Liver (tissue), 9 donors: ENCODE results near the gene HDAC6. TPM values are rescaled to one million over a fixed set of nuclear protein-coding genes. Genes with fewer than 3 reads are reported as not detected.
"Not testable (repeated sequence)": the region's sequence is repeated elsewhere in the genome, so short reads cannot be mapped to it uniquely, and the experiment has no call there.

Experiments used
- DNase-seq: peaks from one replicate; pipeline ENCODE4 v3.0.0-alpha.2; 2017; ENCODE audit warnings: low spot score
- H3K27ac ChIP-seq, 2 donors: one replicate each; pipeline ENCODE4 v1.7.0; 2013; ENCODE audit warnings: inconsistent platforms in 2 of 2, low read length in 2 of 2, control low read depth in 1 of 2, low read depth in 1 of 2, mild to moderate bottlenecking in 1 of 2
- H3K27me3 ChIP-seq, 4 donors: one replicate each; pipeline versions ENCODE4 v1.6.1 to v1.7.0; 2013; ENCODE audit warnings: low read length in 3 of 4, inconsistent platforms in 1 of 4, mild to moderate bottlenecking in 1 of 4, moderate library complexity in 1 of 4; ENCODE audit not compliant: control insufficient read depth in 4 of 4, insufficient read depth in 4 of 4
- H3K36me3 ChIP-seq, 4 donors: one replicate each; pipeline versions ENCODE4 v1.6.1 to v1.7.0; 2013; ENCODE audit warnings: low read length in 3 of 4, mild to moderate bottlenecking in 3 of 4, low read depth in 1 of 4, moderate library complexity in 1 of 4; ENCODE audit not compliant: control insufficient read depth in 4 of 4, insufficient read depth in 3 of 4
- H3K4me1 ChIP-seq, 4 donors: one replicate each; pipeline versions ENCODE4 v1.6.1 to v1.7.0; 2013; ENCODE audit warnings: low read length in 3 of 4, mild to moderate bottlenecking in 3 of 4, moderate library complexity in 1 of 4; ENCODE audit not compliant: control insufficient read depth in 4 of 4, insufficient read depth in 4 of 4
- H3K4me3 ChIP-seq, 3 donors: one replicate each; pipeline versions ENCODE4 v1.6.1 to v1.7.0; 2013; ENCODE audit warnings: low read length in 3 of 3, control low read depth in 1 of 3, low read depth in 1 of 3, mild to moderate bottlenecking in 1 of 3
- H3K9ac ChIP-seq, 2 donors: one replicate each; pipeline ENCODE4 v1.7.0; 2013; ENCODE audit warnings: low read length in 2 of 2, mild to moderate bottlenecking in 2 of 2, moderate library complexity in 2 of 2, control low read depth in 1 of 2, low read depth in 1 of 2
- H3K9me3 ChIP-seq, 4 donors: one replicate each; pipeline versions ENCODE4 v1.6.1 to v1.7.0; 2013; ENCODE audit warnings: low read length in 3 of 4; ENCODE audit not compliant: control insufficient read depth in 4 of 4
- EGR1 ChIP-seq, 2 donors: IDR thresholded peaks; 2 replicates each; pipeline ENCODE4 v1.6.1; 2016 to 2018; ENCODE audit warnings: antibody characterized with exemption in 2 of 2, low read depth in 2 of 2
- JUND ChIP-seq, 2 donors: IDR thresholded peaks; 2 replicates each; pipeline ENCODE4 v1.6.1; 2016; ENCODE audit warnings: antibody characterized with exemption in 2 of 2
- NR2F2 ChIP-seq: IDR thresholded peaks from 2 replicates; pipeline ENCODE4 v1.6.1; 2016; ENCODE audit warnings: antibody characterized with exemption
- RAD21 ChIP-seq, 2 donors: IDR thresholded peaks; 2 replicates each; pipeline ENCODE4 v1.6.1; 2016; ENCODE audit warnings: antibody characterized with exemption in 2 of 2, mild to moderate bottlenecking in 2 of 2
- YY1 ChIP-seq: IDR thresholded peaks from 2 replicates; pipeline ENCODE4 v1.6.1; 2016; ENCODE audit warnings: antibody characterized with exemption, mild to moderate bottlenecking
- WGBS: extraction: QIAGEN DNeasy Blood & Tissue Kit; methylation state at CpG from one replicate; pipeline ENCODE4 v1.1.7; 2013; 5-methylcytosine and 5-hydroxymethylcytosine counted together
- polyA plus RNA-seq, 2 donors: library from polyadenylated mRNA; stranded (reverse) in 1 of 2; unstranded in 1 of 2; fragments of 200-250 nt in 1 of 2; fragments of >200 nt in 1 of 2; fragmentation: Nextera tagmentation in 1 of 2; extraction: Ambion mirVana in 1 of 2; gene quantifications; one replicate each; pipeline versions ENCODE4 v1.2.1 to v1.2.3, GENCODE V29; 2013 to 2015
- total RNA-seq, 2 donors: library from RNA; depleted of rRNA; stranded (reverse); fragments of >200 nt; gene quantifications; one replicate each; pipeline ENCODE4 v1.2.3, GENCODE V29; 2014
- TF ChIP-seq, protein P1 (sequence below): IDR thresholded peaks from 2 replicates; pipeline ENCODE4 v1.6.1; 2016; ENCODE audit warnings: antibody characterized with exemption, mild to moderate bottlenecking
- donor health status: healthy.
- donor health status: healthy.
- donor health status: healthy.
- donor health status: healthy.
- donor health status: healthy.

The HDAC6 gene
- total and polyA plus RNA-seq, 4 donors, result 48.1 to 80.5 (median 56.8) TPM

GRCh38 chrX:48852857-48853256, 51.0 kb downstream of the HDAC6 start:
- 88% methylated on average over 7 of the region's 7 CpGs for WGBS

GRCh38 chrX:48853494-48853893, 51.6 kb downstream of the HDAC6 start:
- H3K27me3 ChIP-seq, result not testable (repeated sequence)

More at GRCh38 chrX:48852857-48853256, 51.0 kb downstream of the HDAC6 start:
- no peak for DNase-seq
- Histone ChIP-seq H3K36me3 (no peaks in the 10 kb centered on the region), H3K27ac (no peak overlapping the region), H3K9me3 (no peaks in the 10 kb centered on the region), H3K27me3 (peaks cover 0 to 4% (median 0%) of the 10 kb centered on the region in 4 donors), H3K9ac (no peak overlapping the region), H3K4me3 (no peak overlapping the region), H3K4me1 (no peaks in the 10 kb centered on the region)
- TF ChIP-seq EGR1 (IDR thresholded peaks at IDR 0.05; ENCODE audit: low read depth in 2 of 2) (no peak), JUND (IDR thresholded peaks at IDR 0.05) (no peak), YY1 (no peak), NR2F2 (no peak)
- TF ChIP-seq, protein P1, sequence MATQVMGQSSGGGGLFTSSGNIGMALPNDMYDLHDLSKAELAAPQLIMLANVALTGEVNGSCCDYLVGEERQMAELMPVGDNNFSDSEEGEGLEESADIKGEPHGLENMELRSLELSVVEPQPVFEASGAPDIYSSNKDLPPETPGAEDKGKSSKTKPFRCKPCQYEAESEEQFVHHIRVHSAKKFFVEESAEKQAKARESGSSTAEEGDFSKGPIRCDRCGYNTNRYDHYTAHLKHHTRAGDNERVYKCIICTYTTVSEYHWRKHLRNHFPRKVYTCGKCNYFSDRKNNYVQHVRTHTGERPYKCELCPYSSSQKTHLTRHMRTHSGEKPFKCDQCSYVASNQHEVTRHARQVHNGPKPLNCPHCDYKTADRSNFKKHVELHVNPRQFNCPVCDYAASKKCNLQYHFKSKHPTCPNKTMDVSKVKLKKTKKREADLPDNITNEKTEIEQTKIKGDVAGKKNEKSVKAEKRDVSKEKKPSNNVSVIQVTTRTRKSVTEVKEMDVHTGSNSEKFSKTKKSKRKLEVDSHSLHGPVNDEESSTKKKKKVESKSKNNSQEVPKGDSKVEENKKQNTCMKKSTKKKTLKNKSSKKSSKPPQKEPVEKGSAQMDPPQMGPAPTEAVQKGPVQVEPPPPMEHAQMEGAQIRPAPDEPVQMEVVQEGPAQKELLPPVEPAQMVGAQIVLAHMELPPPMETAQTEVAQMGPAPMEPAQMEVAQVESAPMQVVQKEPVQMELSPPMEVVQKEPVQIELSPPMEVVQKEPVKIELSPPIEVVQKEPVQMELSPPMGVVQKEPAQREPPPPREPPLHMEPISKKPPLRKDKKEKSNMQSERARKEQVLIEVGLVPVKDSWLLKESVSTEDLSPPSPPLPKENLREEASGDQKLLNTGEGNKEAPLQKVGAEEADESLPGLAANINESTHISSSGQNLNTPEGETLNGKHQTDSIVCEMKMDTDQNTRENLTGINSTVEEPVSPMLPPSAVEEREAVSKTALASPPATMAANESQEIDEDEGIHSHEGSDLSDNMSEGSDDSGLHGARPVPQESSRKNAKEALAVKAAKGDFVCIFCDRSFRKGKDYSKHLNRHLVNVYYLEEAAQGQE, result no peak

DNA sequence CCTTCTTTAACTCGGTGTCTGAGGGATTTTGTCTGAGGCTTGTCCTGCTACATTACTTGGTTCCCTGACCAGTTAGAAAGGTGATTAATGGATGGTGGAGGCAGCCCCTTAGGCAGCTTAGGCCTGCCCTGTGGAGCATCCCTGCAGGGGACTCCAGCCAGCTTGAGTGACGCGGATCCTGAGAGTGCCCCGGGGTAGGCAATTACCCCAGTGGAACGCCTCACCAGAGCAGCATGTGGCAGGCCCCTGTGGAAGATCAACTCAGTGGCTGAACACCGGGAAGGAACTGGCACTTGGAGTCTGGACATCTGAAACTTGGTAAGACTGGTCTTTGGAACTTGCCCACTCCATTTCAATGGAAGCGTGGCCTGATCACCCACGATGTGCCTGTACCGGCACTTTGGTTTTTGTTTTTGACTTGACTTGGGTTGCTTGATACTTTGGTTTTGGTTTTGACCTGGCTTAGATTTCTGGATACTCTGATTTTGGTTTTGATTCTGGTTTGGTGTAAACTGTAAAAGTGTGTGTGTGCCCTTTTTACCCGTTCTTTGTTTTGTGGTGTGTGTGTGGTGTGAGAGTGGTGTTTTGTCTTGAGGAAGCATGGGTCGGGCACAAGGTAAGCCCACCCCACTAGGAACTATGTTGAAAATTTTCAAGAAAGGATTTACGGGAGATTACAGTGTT, 52.4 kb downstream of the HDAC6 start:
- DNase-seq, H3K4me3 ChIP-seq, H3K27ac ChIP-seq, H3K36me3 ChIP-seq, H3K27me3 ChIP-seq, H3K9ac ChIP-seq, H3K9me3 ChIP-seq, H3K4me1 ChIP-seq: not testable (repeated sequence)
- WGBS, result 95% methylated on average over 12 of the region's 12 CpGs

More at GRCh38 chrX:48853494-48853893, 51.6 kb downstream of the HDAC6 start:
- H3K27ac ChIP-seq, H3K4me3 ChIP-seq, H3K36me3 ChIP-seq, DNase-seq, H3K9me3 ChIP-seq, H3K9ac ChIP-seq, H3K4me1 ChIP-seq: not testable (repeated sequence)

- DNase-seq, result no peak
Measured at GRCh38 chrX:48854898-48855297, 53.0 kb downstream of the HDAC6 start.

More at GRCh38 chrX:48854898-48855297, 53.0 kb downstream of the HDAC6 start:
- Histone ChIP-seq H3K4me1 (no peaks in the 10 kb centered on the region), H3K4me3 (no peak overlapping the region), H3K36me3 (no peaks in the 10 kb centered on the region), H3K27me3 (peaks cover 0 to 4% (median 0%) of the 10 kb centered on the region in 4 donors), H3K9ac (no peak overlapping the region), H3K27ac (no peak overlapping the region), H3K9me3 (no peaks in the 10 kb centered on the region)
- 43% methylated on average over 5 of the region's 5 CpGs for WGBS
- TF ChIP-seq RAD21 (IDR thresholded peaks at IDR 0.05), result peak in 1 of 2 donors; percentile 19
- TF ChIP-seq, protein P1, result no peak
